Non-pigmented ciliary epithelial cell (primary cell): ENCODE data around the gene INPP4A.

Experiments
- DNase-seq: peaks from one replicate; pipeline ENCODE4 v3.0.0-alpha.2; 2010; ENCODE audit warnings: low read depth

Gene INPP4A

DNA sequence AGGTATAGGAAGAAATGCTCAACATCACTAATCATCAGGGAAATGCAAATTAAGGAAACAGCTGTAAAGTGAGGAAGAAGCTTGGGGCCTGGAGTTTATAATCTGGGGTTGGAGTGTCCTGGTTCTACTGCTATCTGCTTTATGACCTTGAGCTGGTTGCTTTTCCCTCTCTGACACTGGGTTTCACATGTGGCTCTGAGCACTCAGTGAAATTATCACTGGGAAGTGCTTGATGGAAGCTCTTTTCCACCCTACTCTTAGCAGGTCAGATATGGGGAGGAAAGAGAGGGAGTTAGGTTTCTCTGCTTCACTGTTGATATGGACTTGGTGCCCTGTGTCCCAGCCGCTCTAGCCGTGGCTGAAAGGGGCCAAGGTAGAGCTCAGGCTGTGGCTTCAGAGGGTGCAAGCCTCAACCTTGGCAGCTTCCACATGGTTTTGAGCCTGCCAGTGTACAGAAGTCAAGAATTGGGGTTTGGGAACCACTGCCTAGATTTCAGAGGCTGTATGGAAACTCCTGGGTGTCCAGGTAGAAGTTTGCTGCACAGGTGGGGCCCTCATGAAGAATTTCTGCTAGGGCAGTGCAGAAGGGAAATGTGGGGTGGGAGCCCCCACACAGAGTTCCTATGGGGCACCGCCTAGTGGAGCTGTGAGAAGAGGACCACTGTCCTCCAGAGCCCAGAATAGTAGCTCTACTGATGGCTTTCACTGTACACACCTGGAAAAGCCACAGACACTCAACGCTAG, 52.3 kb downstream of the INPP4A start:
- DNase-seq, result no peak

DNA sequence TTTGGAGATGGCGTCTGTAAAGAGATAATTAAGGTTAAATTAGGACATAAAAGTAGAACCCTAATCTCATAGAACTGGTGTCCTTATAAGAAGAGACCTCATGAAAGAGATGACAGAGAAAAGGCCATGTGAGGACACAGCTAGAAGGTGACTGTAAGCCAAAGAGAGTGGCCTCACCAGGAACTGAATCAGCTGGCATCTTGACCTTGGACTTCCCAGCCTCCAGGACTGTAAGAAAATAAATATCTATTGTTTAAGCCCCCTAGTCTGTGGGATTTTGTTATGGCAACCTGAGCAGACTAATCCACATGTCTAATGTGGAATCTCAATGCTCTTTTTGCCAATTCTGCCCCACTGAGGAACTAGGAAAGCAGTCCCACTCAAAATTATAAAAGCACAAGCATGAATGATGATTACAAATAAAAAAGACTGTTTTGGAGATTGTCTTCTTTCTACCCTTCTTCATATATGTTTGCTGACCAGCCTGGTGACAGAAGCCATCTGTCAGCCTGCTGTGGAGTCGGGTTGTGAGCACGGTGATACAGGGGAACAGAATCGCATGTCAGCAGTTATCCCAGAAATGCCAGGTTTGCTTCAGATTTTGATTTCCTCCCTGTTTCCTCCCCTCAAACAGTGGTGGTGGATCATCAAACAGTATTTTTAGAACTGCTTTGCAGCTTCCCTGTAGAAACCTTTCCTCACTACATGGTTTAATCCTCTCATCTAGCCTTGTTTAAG, 54.2 kb downstream of the INPP4A start:
- no peak for DNase-seq

DNA sequence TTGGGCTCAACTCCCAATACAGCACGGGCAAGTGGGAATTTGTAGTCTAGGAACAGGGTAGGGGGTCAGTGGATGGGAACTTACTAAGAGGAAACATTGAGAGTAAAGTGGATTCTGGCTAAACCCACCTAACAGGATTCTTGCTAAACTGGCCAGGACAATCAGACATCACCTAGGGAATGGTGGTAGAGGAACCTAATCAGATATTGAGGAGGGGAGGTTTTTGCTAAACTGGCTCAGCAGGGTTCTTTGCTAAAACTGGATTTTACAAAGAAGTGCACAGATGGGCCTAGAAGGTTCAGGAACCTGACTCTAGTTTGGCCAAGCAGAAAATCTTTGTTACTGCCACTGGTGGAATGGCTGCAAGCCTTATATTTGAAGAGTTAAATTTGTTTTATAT, 55.9 kb downstream of the INPP4A start:
- DNase-seq, result no peak

DNA sequence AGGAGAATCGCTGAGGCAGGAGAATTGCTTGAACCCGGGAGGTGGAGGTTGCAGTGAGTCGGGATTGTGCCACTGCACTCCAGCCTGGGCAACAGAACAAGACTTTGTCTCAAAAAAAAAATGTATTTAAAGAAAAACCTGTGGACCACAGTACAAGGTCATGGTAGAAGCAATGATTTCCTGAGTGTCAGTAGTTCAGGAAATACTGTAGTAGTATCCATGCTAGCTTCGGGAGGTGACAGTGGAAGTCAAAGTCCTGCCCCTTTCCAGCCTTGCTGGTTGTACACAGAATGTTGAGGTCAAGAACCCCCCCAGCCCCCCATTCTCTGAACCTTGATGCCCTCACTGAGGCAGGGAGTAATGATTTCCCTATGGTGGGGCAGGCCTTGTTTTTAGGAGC, 56.6 kb downstream of the INPP4A start:
- no peak for DNase-seq

DNA sequence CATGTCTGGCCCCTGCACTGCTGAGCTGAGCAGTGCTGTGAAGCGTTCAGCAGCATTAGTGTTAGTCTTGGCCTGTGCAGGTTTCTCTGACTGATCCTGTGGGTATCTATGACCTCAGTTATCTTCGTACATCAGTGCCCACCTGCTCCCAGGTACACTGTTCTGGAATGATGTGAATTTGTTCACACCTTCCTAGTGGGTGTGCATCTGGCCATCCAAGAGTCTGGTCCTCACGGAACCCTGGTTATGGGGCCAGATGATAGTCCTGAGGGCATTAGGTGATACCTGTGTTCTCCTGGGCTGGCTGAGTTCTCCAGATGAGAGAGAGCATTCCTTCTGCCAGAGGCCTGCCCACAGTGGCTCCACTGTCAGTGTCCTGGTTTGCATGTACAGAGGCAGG, 57.2 kb downstream of the INPP4A start:
- no peak for DNase-seq

DNA sequence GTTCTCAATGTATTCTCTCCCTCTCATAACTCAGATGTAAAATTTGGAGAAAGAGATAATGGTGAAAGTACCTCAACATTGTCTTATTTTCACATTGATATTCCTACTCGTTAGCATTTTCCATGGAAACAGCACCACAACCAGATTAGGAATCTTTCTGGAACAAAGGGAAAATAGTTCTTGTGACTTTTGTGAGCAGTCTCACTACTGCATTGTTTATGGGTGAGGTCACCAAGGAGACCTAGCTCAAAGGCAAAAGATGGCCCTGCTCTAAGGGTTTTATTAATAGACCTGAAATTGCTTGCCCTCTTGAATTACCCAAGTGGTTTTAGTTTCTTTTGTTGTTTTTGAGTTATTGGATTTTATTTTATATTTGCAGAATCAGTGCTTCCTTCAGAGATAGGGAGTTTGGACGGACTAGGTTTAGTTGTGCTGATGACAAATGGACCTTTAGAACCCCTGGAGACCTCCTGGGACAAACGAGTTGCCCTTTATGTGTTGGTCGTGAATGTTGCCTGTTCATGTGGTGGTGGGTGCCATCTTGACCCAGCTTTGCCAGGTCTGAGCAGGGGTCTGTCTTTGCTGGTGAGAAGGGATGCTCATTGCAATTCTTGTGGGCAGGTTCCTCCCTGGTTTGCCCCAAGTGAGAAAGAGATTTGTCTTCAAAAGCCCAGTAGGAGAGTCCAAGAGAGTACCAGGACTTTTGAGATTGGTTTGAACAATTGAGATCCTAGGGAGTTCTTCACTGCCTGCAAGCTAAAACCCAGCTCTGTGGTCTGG, 58.1 kb downstream of the INPP4A start:
- no peak for DNase-seq

DNA sequence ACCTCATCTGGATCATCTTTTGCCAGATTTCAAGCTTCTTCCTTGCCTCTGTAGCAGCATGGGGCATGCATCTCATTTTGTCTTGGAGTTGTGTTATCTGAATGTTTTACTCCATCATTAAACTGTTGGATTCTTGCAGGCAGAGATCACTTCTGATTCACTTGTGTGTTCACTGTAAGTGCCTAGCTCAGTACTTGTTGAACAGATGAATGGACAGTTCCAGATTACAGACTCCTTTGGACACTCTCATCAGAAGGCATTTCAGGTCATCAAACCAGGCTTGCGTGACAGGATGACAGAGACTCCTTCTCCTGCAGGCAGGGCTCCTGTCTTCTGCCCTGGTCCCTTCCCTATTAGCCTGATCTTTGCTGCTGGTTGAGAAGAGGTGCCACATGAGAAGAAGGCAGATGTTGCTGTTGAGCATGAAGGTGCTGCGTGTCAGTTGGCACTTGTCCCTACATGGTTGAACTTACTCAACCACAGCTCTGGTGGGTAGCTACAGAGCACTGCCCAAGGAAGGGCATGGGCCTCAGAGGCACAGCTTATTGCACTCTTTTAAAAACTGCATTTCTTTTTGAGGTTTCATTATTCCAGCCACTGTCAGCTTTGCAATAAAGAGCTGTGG, 58.9 kb downstream of the INPP4A start:
- no peak for DNase-seq

DNA sequence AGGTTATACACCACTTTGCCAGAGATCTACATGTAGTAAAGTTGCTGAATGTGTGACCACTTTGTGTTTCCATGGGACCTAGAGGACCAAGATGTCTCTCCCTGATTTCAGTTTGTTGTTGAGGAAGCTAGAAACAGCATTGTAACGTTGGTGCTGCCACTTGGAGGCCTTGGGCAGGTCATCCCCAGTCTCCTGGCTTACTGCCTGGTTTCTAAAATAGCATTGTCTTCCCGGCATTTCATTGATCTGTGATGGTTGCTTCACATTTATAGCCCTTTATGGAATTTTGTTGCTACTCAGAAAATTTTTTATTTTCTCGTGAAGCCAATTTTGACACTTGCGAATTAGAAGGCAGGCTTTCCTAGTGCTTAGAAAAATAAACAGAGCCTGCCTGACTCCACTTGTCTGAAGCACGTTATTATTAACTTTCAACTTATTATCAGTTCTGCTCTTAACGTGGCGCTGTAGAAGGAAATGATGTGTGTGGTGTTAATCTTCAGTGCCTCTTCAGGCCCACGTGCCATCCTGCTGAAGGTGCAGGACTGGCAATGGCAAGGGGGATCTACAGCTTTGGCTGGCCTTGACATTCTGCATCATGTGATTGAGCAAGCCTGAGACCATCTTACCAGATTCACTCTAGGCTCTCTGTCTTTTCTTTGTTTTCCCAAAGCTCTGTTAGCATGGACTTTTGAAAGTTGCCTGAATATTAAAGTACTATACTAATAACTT, 59.9 kb downstream of the INPP4A start:
- no peak for DNase-seq

DNA sequence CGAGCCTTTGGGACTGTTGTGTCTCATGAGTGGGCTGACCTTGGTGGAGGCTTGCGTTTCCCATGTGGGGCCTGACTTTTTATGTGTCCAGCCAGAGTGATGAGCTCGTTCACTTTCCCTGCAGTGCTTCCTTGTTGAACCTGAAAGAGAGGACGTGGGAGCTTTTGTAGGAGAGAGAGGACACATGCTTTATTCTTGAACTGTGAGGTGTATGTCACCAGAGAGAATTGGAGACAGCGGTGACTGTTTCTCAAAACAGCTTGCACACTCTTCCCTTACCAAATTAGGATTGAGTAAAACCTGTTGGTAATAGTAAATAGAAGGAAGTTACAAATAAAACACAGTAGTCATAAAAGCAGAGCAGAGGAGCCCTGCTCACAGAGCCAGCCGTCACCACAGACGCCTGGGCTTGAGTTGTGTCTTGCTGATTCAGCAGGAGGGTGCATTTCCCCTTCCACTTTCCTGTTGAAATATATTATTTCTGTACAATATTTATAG, 60.7 kb downstream of the INPP4A start:
- no peak for DNase-seq

DNA sequence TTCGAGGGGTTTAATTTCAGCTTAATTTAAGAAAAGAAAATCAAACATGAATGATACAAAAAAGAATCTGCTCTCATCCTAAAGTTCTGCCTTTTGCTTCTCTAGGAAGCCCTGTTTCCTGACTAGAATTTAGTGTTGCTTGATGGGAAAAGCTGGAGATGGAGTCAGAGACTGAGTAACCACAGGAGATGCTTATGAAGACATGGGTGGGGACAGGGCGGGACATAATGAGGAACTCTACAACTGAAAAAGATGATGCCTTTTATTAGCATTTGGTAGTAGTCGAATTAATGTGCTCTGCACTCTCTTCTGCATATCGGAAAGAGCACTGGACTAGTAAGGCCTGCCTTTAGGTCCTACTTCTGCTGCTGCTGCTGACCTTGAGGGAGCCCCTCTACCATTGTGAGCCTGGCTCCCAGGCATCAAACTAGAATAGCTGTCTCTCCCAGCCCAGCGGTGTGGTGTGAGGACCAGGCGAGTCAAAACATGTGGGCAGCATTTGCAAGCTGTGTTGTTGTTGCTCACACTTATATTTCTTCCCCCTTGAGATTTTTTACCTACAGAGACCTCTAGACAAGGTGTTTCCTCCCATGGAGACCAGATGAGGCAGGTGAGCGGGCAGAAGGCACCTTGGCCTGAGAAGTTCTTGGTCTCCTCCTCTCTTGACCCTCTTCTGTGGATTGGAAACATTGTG, 61.5 kb downstream of the INPP4A start:
- DNase-seq, result no peak

DNA sequence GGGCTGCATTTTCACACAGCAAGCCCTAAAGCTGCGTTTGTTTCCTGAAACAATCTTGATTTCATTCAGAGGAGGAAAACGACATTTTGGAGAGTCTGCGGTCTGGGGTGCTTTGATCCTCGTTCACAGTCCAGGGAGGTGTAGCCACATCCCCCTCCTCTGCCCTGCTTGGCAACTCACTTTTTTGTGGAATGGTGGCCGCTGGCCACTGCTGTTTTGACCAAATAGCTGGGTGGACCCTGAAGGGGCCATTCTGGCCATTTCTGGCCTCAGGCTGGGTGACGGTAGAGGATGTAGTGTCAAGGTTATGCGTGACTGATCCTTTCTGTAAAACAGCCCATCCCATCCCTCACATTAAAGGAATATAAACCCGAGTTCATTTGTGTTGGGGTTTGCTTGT, 62.2 kb downstream of the INPP4A start:
- DNase-seq, result no peak

DNA sequence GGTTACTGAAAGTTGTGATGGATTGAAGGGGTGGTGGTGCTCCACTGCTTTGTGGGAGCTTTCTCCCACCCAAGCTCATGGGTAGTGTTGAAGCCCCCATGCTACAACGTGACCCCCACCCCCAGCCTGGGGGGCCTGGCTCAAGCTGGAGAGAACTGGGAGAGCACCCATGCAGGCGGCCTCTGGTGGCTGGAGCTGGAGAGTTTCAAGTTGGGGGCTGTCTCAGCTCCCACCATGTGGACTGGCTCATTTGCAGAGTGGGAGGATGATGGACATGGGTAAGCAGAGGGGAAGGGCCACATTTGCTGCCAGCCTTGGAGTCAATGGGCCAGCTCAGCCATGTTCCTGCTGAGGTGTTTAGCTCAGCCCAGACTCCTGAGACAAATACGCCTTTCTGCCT, 62.8 kb downstream of the INPP4A start:
- no peak for DNase-seq

DNA sequence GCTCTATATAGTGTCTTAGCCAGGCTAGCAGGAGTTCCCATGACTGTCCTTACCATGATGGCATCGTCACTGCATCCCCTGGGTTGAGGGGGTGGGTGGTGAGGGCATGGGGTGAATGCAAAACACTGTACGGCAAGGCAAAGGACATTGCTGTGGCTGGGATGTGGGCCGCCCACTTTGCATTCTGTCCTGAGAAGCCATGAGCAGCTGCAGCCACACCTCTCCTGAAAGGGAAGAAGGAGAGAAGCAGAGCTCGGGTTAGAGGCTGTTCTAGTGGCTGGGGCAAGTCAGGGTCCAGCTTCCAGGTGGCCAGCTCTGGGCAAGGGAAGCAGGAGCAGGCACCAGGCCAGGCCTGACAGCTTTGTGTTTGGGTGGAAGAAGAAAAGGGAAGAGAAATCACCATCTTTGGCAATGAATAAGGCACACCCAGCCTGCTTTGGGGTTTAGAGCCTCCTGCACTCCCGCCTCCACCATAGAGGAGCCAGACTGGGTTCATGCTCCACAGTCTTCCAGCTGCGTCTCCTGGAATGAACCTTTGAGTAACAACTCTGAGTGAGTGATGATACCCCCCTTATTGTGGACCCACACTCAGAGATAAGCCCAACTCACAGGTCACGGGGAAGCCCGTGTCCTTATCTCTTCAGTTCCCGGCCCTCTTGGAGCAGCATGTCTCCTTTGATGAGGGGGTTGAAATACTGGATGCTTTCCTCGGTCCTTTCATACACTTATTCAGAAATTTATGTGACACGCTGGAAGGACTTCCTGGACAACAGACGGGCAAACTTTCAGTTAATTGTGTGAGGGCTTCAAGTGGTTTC, 63.4 kb downstream of the INPP4A start:
- DNase-seq, result no peak

DNA sequence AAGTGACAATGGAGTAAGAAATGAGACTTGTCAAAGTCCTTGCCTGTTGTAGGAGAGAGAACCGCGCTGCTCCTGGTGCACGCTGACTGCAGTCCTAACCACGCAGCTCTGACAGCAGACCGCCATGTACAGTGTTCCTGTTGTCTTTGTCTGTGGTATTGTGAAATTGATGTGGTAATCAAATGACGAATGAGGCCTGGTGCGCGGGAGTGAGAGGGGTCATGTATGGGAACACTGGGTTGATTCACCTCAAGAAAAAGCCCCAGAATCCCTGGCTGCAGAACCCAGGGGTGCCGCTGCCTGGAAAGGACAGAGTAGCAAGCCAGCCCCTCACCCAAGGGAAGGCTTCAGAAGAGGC, 64.0 kb downstream of the INPP4A start:
- DNase-seq, result no peak

DNA sequence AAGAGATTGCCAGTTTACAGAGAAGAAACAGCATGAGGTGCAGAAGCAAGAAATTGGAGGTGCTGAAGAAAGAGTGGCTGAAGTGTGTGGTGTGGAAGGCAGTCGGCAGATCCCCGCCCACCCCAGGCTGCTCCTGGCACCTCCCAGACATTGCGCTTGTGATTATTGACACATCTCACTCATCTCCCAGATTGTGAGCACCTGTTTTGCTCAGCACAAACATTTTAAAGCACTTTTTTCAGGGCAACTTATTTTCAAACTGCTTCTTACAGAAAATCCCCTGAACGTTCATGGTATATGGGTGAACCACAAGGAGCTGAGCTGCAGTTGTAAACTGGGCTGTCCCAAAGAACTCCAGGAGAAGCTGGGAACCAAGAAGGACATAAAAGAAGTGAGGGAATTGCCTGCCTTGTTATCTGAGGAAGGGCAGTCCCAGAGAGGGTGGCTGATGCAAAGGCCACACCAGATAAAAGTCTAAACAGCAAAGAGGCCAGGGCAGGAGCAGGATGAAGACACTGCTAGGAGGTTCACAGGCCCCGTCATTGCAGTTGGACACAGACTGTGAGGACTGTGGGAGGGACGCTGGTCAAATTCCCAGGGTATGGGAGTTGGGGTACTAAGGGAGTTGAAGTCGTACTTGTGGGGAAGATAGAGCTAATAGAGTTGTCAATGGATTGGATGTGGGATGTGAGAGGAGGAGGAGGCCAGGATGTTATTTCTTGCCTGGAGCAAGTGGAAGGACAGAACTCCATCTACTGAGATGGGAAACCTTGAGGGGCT, 65.1 kb downstream of the INPP4A start:
- DNase-seq, result no peak

DNA sequence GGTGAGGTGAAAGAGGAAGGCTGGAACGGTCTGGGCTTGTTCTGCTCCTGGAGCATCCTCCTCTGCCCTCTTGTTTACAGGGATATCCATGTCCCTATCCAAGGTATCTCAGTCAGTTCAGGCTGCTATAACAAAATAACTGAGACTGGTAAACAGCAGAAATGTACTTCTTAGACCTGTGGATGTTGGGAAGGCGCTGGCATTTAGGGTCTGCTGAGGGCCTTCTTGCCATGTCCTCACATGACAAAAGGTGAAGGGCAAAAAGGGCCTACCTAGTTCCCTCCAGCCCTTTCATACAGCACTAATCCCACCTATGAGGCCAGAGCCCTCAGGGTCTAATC, 65.6 kb downstream of the INPP4A start:
- no peak for DNase-seq

DNA sequence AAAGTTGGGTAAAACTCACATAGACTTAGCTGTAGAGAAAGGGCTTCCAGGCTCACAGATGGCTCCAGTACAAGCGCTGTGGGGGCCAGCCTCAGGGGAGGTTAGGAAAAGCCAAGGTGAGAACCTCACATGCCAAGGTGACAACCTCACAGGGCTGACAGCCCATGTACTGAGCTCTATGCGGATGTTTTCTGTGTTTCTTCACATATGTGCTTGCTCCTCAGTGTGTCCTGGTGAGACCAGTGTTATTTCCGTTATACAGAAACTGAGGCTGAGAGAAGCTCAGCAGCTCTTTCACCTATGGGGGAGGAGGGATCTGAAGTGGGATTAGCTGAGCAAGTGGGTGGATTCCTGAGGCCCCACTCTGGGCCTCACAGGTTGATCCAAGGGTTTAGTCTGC, 67.3 kb downstream of the INPP4A start:
- no peak for DNase-seq

DNA sequence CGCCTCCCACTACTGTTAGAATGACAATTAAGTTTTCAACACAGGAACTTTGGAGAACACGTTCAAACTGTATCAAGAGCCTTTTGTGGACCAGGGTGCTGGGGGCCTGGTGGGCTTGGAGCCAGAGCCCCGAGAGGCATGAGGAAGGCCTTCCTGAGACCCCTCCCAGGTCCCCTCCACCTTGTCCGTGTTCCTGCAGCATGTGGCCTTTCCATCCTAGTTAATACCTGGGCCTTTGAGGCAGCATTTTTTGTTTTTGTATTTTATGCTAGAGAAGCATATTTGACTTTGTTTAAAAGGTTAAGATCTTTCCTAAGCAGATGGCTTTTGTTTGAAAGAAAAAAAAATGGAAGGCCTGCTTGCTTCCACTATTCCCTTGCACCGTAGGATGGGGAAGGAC, 68.0 kb downstream of the INPP4A start:
- DNase-seq, result no peak

DNA sequence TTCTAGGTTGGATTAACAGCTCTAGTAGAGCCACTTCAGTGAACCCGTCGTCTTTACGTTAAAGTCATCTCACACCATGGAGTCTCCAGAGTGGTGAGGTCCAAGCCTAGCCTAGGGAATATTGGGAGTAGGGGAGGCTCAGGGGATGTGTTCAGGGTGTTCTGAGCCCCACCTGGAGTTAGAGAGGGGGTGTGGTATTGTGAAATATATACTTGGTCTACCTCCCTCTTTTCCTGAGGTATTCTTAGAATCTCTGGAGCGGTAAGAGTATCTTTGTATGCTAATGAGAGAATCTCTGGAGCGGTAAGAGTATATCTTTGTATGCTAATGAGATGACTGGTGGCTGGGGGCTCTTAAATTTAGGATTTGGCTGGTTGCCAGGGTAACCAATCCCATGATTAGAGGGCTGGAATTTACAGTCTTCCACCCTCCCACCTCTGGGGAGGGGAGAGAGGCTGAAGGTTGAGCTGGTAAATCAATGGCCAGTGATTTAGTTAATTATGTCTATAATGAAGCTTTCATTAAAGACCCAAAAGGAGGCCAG, 69.5 kb downstream of the INPP4A start:
- no peak for DNase-seq
